Hepatocyte (in vitro differentiated cells): ENCODE data around the gene MROH2B.

Source experiments
- EZH2phosphoT487 ChIP-seq: fragments of 200-600 bp; sonication (generic); IDR thresholded peaks from one replicate; pipeline ENCODE4 v1.6.1; 2018; ENCODE audit warnings: antibody characterized with exemption, mild to moderate bottlenecking, low read depth, moderate library complexity; ENCODE audit not compliant: unreplicated experiment, severe bottlenecking
- TF ChIP-seq, protein P1 (sequence below): fragments of 200-600 bp; sonication (generic); IDR thresholded peaks from 2 replicates; pipeline ENCODE4 v1.5.1; 2016; ENCODE audit warnings: antibody characterized with exemption, mild to moderate bottlenecking; ENCODE audit not compliant: poor library complexity

DNA sequence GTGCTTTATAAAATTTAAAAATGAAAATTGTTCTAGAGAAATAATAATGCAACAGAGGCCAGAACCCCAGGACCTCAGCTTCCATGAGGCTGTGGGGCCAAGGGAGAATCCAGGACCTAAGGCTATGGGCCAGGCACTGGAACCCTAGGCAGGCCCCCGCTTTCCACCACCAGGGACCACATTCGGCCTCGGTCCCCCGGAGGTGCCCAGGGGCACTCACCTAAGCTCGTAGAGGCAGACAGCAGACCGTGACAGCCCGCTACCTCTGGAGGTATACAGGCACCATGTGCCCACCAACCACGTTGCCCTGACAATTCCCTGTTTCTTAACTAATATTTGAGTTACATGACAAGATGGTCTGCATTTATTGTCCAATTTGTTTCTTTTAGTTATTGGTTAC lies 49.5 kb upstream of the MROH2B start:
- TF ChIP-seq, protein P1, sequence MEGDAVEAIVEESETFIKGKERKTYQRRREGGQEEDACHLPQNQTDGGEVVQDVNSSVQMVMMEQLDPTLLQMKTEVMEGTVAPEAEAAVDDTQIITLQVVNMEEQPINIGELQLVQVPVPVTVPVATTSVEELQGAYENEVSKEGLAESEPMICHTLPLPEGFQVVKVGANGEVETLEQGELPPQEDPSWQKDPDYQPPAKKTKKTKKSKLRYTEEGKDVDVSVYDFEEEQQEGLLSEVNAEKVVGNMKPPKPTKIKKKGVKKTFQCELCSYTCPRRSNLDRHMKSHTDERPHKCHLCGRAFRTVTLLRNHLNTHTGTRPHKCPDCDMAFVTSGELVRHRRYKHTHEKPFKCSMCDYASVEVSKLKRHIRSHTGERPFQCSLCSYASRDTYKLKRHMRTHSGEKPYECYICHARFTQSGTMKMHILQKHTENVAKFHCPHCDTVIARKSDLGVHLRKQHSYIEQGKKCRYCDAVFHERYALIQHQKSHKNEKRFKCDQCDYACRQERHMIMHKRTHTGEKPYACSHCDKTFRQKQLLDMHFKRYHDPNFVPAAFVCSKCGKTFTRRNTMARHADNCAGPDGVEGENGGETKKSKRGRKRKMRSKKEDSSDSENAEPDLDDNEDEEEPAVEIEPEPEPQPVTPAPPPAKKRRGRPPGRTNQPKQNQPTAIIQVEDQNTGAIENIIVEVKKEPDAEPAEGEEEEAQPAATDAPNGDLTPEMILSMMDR, result no peak
- TF ChIP-seq EZH2phosphoT487, result no peak
